Measurements from ENCODE around the gene FKBP5.

DNA sequence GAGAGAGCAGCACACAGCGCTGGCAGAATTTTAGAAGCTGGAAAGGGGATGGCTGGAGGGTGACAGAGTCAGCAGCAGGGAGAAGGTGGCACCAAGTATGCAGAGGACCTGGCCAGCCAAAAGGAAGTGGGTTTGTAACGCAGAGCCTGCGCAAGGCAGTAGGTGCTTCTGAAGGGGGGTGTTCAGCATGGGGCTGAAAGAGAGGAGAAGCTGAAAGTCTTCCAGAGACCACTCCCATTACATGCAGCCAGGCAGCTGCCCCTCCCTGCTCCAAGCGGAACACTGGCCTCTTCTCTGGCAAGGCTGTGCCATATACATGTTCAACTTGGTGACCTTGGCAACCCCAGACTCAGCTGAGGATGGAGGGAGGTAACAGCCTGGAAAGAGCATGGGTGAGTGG is 133.9 kb downstream of the FKBP5 start:
- TF ChIP-seq, protein P1, sequence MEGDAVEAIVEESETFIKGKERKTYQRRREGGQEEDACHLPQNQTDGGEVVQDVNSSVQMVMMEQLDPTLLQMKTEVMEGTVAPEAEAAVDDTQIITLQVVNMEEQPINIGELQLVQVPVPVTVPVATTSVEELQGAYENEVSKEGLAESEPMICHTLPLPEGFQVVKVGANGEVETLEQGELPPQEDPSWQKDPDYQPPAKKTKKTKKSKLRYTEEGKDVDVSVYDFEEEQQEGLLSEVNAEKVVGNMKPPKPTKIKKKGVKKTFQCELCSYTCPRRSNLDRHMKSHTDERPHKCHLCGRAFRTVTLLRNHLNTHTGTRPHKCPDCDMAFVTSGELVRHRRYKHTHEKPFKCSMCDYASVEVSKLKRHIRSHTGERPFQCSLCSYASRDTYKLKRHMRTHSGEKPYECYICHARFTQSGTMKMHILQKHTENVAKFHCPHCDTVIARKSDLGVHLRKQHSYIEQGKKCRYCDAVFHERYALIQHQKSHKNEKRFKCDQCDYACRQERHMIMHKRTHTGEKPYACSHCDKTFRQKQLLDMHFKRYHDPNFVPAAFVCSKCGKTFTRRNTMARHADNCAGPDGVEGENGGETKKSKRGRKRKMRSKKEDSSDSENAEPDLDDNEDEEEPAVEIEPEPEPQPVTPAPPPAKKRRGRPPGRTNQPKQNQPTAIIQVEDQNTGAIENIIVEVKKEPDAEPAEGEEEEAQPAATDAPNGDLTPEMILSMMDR (conservative IDR thresholded peaks at IDR 0.05; ENCODE audit: low read depth, low read length) = no peak
- TF ChIP-seq EZH2 (IDR thresholded peaks at IDR 0.05; ENCODE audit: low read length, unreplicated experiment) = no peak

Data from PC-3 (cell line).